Activated CD4-positive, alpha-beta memory T cell treated with anti-CD3 and anti-CD28 coated beads, Interleukin-2, amount 10 ng/mL, durations not matched to agents 7 days and 5 days (primary cell): ENCODE results near the gene ERC1. TPM values are rescaled to one million over a fixed set of nuclear protein-coding genes. Genes with fewer than 3 reads are reported as not detected.
"Not testable (repeated sequence)": the region's sequence is repeated elsewhere in the genome, so short reads cannot be mapped to it uniquely, and the experiment has no call there.

Experiments used
- CTCF ChIA-PET: fragments of 350-600 bp; sonication (Branson Sonifier 250); formaldehyde crosslinking; loops from one replicate; lab custom pipeline; 2021; ENCODE audit warnings: antibody characterized with exemption, inconsistent platforms; lab: Charles Lee
- POLR2A ChIA-PET: fragments of 350-600 bp; sonication (Branson Sonifier 250); formaldehyde crosslinking; loops from one replicate; lab custom pipeline; 2021; ENCODE audit warnings: antibody characterized with exemption; lab: Charles Lee
- DNase-seq: peaks from one replicate; pipeline ENCODE4 v3.0.0-alpha.2; 2020
- H3K27ac Mint-ChIP-seq: one replicate; pipeline ENCODE4 v1.8.0; 2021; ENCODE audit warnings: mild to moderate bottlenecking, mixed read lengths
- H3K27me3 Mint-ChIP-seq: one replicate; pipeline ENCODE4 v1.8.0; 2021; ENCODE audit warnings: mixed read lengths
- H3K36me3 Mint-ChIP-seq: one replicate; pipeline ENCODE4 v1.8.0; 2021; ENCODE audit warnings: low read depth, mixed read lengths
- H3K4me1 Mint-ChIP-seq: one replicate; pipeline ENCODE4 v1.8.0; 2021; ENCODE audit warnings: mixed read lengths
- H3K4me3 Mint-ChIP-seq: one replicate; pipeline ENCODE4 v1.8.0; 2021; ENCODE audit warnings: mild to moderate bottlenecking, mixed read lengths
- H3K9me3 Mint-ChIP-seq: one replicate; pipeline ENCODE4 v1.8.0; 2021; ENCODE audit warnings: mixed read lengths
- total RNA-seq, 2 experiments: library from RNA; stranded (reverse); gene quantifications; one replicate each; pipeline ENCODE4 v1.2.3, GENCODE V29; 2021

ERC1 gene
- total RNA-seq, 2 experiments from 2014 or later = 33.5 to 37.9 TPM

DNA sequence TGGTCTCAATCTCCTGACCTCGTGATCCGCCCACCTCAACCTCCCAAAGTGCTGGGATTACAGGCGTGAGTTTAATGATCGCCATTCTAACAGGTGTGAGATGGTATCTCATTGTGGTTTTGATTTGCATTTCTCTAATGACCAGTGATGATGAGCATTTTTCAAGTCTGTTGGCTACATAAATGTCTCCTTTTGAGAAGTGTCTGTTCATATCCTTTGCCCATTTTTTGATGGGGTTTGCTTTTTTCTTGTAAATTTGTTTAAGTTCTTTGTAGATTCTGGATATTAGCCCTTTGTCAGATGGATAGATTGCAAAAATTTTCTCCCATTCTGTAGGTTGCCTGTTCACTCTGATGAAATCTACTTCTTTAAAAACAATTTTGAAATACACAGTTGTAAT is 264.8 kb downstream of the ERC1 start:
- POLR2A ChIA-PET, CTCF ChIA-PET, H3K27me3 Mint-ChIP-seq: not testable (repeated sequence)

DNA sequence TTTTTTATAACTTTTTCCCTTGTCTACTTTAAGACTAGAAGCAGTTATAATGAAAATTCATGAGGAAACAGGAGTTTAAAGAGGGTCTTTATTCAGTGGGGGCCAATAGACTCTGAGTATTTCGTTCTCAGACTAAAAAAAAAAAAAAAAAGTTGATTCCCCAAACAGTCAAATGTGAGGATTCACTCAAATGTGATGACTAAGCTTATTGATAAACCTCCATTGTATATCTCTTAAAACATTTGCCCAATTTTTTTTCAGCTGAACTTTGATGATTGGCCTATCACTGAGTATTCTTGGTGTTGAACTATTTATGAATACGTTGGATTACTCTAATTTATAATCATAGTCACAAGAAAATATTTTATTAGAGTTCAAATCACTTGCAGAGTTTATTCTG is 265.3 kb downstream of the ERC1 start:
- Mint-ChIP-seq H3K9me3 (no peaks in the 10 kb centered on the region), H3K4me3 (no peak overlapping the region), H3K27me3 (no peaks in the 10 kb centered on the region), H3K27ac (no peak overlapping the region), H3K4me1 (no peaks in the 10 kb centered on the region), H3K36me3 (peaks cover under 1% of the 10 kb centered on the region)
- no peak for DNase-seq
- ChIA-PET POLR2A (no interaction called here), CTCF (no interaction called here)

More for the DNA sequence above, 264.8 kb downstream of the ERC1 start:
- not testable (repeated sequence) for H3K36me3 Mint-ChIP-seq, H3K27ac Mint-ChIP-seq, H3K9me3 Mint-ChIP-seq, DNase-seq, H3K4me1 Mint-ChIP-seq, H3K4me3 Mint-ChIP-seq

DNA sequence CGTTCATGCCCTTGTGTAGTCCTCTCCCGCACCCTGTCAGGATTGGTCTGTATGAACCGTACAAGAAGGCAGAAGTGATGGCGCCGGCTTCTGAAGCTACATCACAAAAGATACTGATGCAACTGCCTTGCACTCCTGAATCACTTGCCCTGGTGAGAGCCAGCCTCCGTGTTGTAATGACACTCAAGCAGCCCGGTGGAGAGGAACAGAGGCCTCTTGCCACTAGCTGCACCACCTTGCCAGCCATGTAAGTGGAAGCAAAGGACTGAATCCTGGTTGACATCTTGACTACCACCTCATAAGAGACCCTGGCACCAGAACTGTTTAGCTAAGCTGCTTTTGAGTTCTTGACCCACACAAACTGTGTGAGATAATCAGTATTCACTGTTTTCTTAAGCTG is 266.0 kb downstream of the ERC1 start:
- CTCF ChIA-PET = no interaction called here
- DNase-seq = no peak
- H3K4me3 Mint-ChIP-seq = no peak overlapping the region
- H3K4me1 Mint-ChIP-seq = no peaks in the 10 kb centered on the region
- no peaks in the 10 kb centered on the region for H3K27me3 Mint-ChIP-seq
- H3K36me3 Mint-ChIP-seq = peaks cover 3% of the 10 kb centered on the region
- no peaks in the 10 kb centered on the region for H3K9me3 Mint-ChIP-seq
- no peak overlapping the region for H3K27ac Mint-ChIP-seq
- POLR2A ChIA-PET = no interaction called here

DNA sequence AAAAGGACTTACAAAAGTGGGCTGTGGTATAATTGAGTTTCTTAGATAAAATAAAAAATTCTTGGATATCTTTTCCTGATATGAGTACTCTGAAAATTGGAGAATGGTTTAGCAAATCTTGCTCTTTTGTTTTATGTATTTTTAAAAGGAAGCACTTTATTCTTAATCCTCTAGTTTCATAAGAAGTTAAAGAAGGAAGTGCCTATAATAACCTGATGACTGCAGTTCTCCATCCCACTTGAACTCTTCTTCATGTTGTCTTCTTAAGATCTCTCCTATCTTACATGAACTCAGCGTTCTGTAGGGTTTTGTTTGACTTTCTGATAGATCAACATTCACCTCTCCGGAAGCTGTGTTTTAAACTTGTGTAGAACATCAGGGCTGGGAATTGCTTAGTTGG is 271.0 kb downstream of the ERC1 start:
- POLR2A ChIA-PET = no interaction called here
- Mint-ChIP-seq H3K9me3 (no peaks in the 10 kb centered on the region), H3K27ac (no peak overlapping the region), H3K36me3 (peaks cover 7% of the 10 kb centered on the region), H3K4me3 (no peak overlapping the region), H3K27me3 (no peaks in the 10 kb centered on the region), H3K4me1 (no peaks in the 10 kb centered on the region)
- no peak for DNase-seq
- CTCF ChIA-PET = no interaction called here

DNA sequence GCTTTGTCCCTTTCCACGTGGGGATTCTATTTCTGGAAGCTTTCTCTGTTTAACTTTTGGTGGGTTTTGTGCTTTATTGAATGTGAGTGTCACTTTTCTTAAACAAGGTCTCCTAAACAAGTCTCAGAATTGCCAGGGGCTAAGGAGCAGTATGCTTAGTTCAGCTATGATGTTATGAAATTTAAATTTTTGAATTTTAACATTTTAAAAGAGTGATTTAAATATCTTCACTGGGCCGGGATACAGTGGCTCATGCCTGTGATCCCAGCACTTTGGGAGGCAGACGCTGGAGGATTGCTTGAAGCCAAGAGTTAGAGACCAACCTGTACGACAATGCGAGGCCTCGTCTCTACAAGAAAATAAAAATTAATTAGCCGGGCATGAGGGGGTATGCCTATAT is 276.2 kb downstream of the ERC1 start:
- CTCF ChIA-PET = interaction anchor here (1.9 kb wide), 1 partner anchor 149 kb away, joined by 5 read pairs; no protein-coding TSS in a partner anchor
- DNase-seq = no peak
- peaks cover 4% of the 10 kb centered on the region for H3K36me3 Mint-ChIP-seq
- no peaks in the 10 kb centered on the region for H3K4me1 Mint-ChIP-seq
- no peak overlapping the region for H3K27ac Mint-ChIP-seq
- POLR2A ChIA-PET = no interaction called here
- no peaks in the 10 kb centered on the region for H3K27me3 Mint-ChIP-seq
- H3K4me3 Mint-ChIP-seq = no peak overlapping the region
- no peaks in the 10 kb centered on the region for H3K9me3 Mint-ChIP-seq

DNA sequence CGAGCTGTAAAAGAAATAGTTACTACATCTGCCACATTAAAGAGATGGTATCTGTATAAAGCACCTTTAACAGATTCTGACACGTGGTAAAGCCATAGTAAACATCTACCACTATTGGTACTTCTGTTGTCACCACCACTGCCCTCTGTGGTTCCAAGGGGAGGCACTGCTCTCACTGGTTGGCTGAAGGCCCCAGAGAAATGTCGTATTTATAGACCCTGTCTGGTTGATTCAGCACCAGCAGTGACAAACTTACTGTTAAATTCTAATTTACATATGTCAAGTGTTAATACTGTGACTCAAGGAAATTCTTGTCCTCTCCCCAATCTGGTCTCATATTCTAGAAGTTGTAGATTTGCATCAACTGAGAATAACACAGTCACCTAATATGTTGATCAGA is 281.1 kb downstream of the ERC1 start:
- Mint-ChIP-seq H3K27me3 (no peaks in the 10 kb centered on the region), H3K9me3 (no peaks in the 10 kb centered on the region), H3K4me3 (no peak overlapping the region), H3K4me1 (no peaks in the 10 kb centered on the region), H3K36me3 (peaks cover 4% of the 10 kb centered on the region), H3K27ac (no peak overlapping the region)
- ChIA-PET CTCF (no interaction called here), POLR2A (no interaction called here)
- DNase-seq = no peak

DNA sequence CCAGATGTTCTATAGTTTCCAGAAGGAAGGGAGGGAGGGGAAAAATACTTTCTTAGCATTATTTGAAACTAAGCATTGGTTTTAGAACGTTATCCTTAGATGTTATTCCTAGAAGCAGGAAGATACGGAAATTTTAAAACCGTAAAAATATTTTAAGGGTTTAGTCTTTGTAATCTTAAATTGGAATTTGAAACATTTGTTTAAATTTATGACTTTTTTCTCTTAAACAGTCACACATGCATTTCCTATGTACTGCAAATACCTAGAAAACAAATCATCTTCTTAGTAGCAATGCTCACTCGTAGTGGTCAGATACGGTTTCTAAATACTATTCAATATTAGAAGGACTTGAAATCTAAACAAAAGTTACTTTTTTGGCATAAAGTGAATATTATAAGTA is 282.0 kb downstream of the ERC1 start:
- CTCF ChIA-PET = no interaction called here
- peaks cover 7% of the 10 kb centered on the region for H3K36me3 Mint-ChIP-seq
- H3K27ac Mint-ChIP-seq = no peak overlapping the region
- H3K4me1 Mint-ChIP-seq = no peaks in the 10 kb centered on the region
- no peaks in the 10 kb centered on the region for H3K27me3 Mint-ChIP-seq
- POLR2A ChIA-PET = no interaction called here
- no peaks in the 10 kb centered on the region for H3K9me3 Mint-ChIP-seq
- no peak for DNase-seq
- no peak overlapping the region for H3K4me3 Mint-ChIP-seq

DNA sequence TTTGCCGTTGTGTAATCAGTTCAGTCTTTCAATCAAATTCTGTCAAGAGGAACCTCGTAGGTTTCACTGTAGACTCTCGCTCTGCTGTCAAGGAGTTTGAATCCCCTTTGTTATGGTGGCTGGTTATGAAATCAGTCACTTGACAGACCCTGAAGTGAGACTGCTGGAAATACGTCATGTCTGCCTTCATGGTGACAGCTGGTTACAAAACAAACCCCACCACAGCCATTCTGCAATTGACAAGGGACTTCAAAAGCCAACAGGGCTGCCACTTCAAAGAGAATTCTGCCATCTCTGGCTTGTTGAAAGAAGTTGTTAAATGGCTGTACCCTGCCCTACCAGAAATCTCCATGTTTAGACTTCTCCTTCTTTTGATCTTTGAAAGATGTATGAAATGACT is 286.9 kb downstream of the ERC1 start:
- no peaks in the 10 kb centered on the region for H3K9me3 Mint-ChIP-seq
- H3K27me3 Mint-ChIP-seq = no peaks in the 10 kb centered on the region
- H3K27ac Mint-ChIP-seq = no peak overlapping the region
- H3K4me3 Mint-ChIP-seq = no peak overlapping the region
- no peaks in the 10 kb centered on the region for H3K4me1 Mint-ChIP-seq
- DNase-seq = no peak
- peaks cover 9% of the 10 kb centered on the region for H3K36me3 Mint-ChIP-seq
- ChIA-PET CTCF (no interaction called here), POLR2A (no interaction called here)

DNA sequence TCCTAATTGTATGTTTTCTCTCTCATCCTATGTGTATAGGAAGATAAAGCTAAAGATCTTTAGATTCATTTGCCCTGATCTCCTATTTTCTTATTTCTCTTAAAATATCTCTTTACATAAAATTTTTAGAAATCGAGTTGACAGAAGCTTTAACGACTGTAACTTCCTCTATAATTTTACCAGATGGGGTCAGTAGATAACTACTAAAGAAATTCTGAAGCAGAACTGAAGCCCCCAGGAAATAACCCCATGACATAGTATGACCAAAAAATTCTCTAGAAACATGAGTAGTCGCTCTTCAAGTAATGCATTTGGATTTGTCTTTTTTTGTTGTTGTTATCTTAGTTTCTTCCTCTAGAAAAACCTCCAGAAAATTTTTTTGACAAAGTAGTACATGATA is 288.0 kb downstream of the ERC1 start:
- Mint-ChIP-seq H3K4me1 (no peaks in the 10 kb centered on the region), H3K27me3 (no peaks in the 10 kb centered on the region), H3K36me3 (peaks cover 9% of the 10 kb centered on the region), H3K27ac (no peak overlapping the region), H3K4me3 (no peak overlapping the region), H3K9me3 (no peaks in the 10 kb centered on the region)
- DNase-seq = no peak
- ChIA-PET POLR2A (no interaction called here), CTCF (no interaction called here)

DNA sequence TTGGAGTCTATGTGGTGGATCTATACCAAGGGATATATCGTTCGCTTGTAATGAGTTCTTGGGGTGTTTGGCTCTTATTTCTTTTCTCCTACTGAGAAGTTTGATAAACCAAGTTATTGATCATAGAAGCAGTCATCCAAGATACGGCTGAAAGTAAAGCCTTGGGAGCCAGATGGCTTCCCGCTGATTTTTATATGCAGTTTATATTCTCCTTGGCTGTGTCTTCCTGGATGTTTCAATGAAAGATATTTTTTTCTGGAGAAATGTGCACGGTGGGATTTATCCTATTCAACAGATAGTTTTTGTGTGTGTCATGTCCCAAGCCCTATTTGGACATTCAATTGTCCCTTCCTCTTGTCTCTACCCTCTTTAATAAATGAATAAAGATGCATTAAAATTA is 289.0 kb downstream of the ERC1 start:
- POLR2A ChIA-PET = no interaction called here
- CTCF ChIA-PET = no interaction called here
- H3K9me3 Mint-ChIP-seq = no peaks in the 10 kb centered on the region
- H3K27ac Mint-ChIP-seq = no peak overlapping the region
- no peak for DNase-seq
- no peaks in the 10 kb centered on the region for H3K27me3 Mint-ChIP-seq
- peaks cover 9% of the 10 kb centered on the region for H3K36me3 Mint-ChIP-seq
- H3K4me1 Mint-ChIP-seq = peaks cover 8% of the 10 kb centered on the region
- H3K4me3 Mint-ChIP-seq = no peak overlapping the region

DNA sequence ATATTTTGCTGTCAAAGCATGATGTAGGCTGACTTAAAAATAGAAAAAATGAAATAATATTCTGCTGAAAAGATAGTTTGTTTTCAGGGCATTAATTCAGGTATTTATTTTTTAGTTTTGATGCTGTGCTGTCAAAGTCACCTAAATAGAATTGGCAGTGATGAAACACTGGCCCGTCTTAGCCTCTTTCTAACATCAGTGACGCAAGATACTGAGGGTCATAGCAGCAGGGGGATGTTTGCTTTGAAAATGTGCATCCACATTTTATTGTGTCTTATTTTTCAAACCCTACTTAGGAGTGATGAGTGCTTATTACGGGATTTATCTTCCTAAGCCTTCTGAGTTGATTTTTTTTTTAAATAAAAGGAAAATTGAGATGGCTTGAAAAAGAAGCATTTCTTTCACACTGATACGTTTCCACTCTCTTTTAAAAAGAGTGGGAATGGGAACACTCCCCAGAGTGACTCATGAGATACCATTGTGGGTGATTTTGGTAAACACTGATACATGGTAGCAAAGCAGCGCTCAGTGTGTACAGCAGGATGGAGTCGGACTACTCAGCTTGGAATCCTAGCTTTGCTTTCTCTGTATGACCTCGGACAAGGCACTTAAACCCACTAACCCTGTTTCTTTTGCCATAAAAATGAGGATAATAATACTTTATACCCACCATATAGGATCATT is 290.8 kb downstream of the ERC1 start:
- DNase-seq = no peak
- Mint-ChIP-seq H3K4me1 (peaks cover 8% of the 10 kb centered on the region), H3K27me3 (no peaks in the 10 kb centered on the region), H3K9me3 (no peaks in the 10 kb centered on the region), H3K36me3 (peaks cover 5% of the 10 kb centered on the region), H3K27ac (no peak overlapping the region), H3K4me3 (no peak overlapping the region)
- POLR2A ChIA-PET = interaction anchor here (0.7 kb wide), 1 partner anchor 13 kb away, joined by 3 read pairs; no protein-coding TSS in a partner anchor
- CTCF ChIA-PET = no interaction called here

DNA sequence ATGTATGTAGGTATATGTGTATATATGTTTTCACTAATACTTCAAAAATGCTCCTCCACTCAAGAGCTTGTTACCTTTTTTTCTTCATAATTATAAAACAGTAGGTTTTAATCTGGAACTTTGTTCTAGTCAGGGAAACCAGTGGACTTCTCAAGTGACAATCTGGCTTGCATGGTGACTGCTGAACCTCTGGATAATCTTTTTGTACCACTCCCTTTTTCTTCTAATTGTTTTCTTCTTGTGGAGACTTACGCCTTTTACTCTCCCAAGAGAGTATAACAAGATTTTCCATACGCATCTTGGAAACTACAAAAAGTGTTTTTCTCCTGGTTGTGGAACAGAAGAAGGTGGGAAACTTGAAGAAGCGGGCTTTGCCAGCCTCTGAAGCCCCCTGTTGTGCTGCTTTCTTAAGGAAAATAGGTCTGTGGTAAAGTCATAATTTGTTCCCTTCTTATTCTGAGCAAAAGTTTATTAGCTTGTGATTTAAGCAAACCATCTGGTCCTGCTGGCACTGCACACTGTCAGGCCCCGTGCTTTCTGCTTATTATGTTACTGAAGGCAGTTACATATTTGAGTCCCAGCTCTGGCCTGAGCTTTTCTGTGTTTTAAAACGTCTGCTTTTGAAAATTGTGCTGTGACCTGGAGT is 291.8 kb downstream of the ERC1 start:
- ChIA-PET CTCF (interaction anchor here (1.1 kb wide), 1 partner anchor 322 kb away, joined by 3 read pairs; no protein-coding TSS in a partner anchor), POLR2A (interaction anchor here (0.7 kb wide), 1 partner anchor 14 kb away, joined by 3 read pairs; no protein-coding TSS in a partner anchor)
- H3K4me1 Mint-ChIP-seq = peaks cover 8% of the 10 kb centered on the region
- no peak overlapping the region for H3K4me3 Mint-ChIP-seq
- no peak for DNase-seq
- no peaks in the 10 kb centered on the region for H3K9me3 Mint-ChIP-seq
- no peaks in the 10 kb centered on the region for H3K27me3 Mint-ChIP-seq
- H3K27ac Mint-ChIP-seq = no peak overlapping the region
- H3K36me3 Mint-ChIP-seq = peaks cover 5% of the 10 kb centered on the region

DNA sequence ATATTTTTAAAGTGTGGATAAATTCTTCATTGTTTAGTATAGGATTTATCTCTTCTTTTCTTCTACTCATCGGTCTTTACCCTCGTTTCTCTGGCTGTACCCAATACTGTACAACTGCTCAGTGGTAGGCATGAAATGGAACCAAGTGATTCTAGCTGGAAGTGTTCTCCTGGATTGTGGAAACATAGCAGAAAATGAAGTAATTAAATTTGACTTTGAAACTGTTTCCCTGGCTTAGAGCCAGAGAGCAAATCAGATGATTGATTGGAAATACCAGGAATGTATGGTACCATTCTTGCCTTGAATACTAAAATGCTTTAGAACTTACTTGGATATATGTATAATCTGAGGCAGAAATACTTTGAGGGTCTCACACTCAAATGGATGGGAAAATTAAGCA is 292.3 kb downstream of the ERC1 start:
- Mint-ChIP-seq H3K4me1 (peaks cover 8% of the 10 kb centered on the region), H3K9me3 (no peaks in the 10 kb centered on the region), H3K27me3 (no peaks in the 10 kb centered on the region), H3K27ac (no peak overlapping the region), H3K4me3 (no peak overlapping the region), H3K36me3 (no peaks in the 10 kb centered on the region)
- POLR2A ChIA-PET = no interaction called here
- DNase-seq = no peak
- CTCF ChIA-PET = interaction anchor here (1.1 kb wide), 1 partner anchor 322 kb away, joined by 3 read pairs; no protein-coding TSS in a partner anchor

DNA sequence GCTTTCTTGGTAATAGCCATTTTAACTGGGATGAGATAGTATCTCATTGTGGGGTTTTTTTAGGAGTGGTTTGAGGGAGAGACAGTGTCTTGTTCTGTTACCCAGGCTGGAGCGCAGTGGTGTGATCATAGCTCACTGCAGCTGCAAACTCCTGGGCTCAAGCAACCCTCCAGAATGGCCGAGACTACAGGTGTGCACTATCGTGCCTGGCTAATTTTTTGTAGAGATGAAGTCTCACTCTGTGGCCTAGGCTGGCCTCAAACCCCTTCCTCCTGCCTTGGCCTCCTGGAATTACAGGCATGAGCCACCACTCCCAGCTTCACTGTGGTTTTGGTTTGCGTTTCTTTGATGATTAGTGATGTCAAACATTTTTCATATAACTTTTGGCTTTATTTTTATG is 293.6 kb downstream of the ERC1 start:
- Mint-ChIP-seq H3K27me3 (no peaks in the 10 kb centered on the region), H3K4me1 (peaks cover 8% of the 10 kb centered on the region), H3K4me3 (no peak overlapping the region), H3K36me3 (no peaks in the 10 kb centered on the region), H3K9me3 (no peaks in the 10 kb centered on the region), H3K27ac (no peak overlapping the region)
- DNase-seq = no peak
- ChIA-PET POLR2A (no interaction called here), CTCF (no interaction called here)
